Thymus (tissue), 11 donors: ENCODE data around the gene RASAL2. TPM values are rescaled to one million over a fixed set of nuclear protein-coding genes. Genes with fewer than 3 reads are reported as not detected.
A peak's percentile ranks its signal among the peaks of the same experiment; 100 is the strongest.
"Not testable (repeated sequence)": the region's sequence is repeated elsewhere in the genome, so short reads cannot be mapped to it uniquely, and the experiment has no call there.

ENCODE experiments used
- DNase-seq, 9 donors: peaks; one replicate each; pipeline ENCODE4 v3.0.0-alpha.2; 2013; ENCODE audit warnings: low spot score in 9 of 9, low read depth in 6 of 9, missing footprints in 1 of 9
- H3K27ac ChIP-seq, 2 donors: one replicate each; pipeline ENCODE4 v1.5.1; 2013; ENCODE audit warnings: control low read depth in 1 of 2, low read depth in 1 of 2, low read length in 1 of 2, mild to moderate bottlenecking in 1 of 2, moderate library complexity in 1 of 2
- H3K27me3 ChIP-seq, 2 donors: one replicate each; pipeline ENCODE4 v1.5.1; 2013; ENCODE audit warnings: low read length in 1 of 2; ENCODE audit not compliant: control insufficient read depth in 2 of 2, insufficient read depth in 1 of 2
- H3K36me3 ChIP-seq, 2 donors: one replicate each; pipeline ENCODE4 v1.5.1; 2013; ENCODE audit warnings: low read length in 1 of 2, mild to moderate bottlenecking in 1 of 2, moderate library complexity in 1 of 2; ENCODE audit not compliant: control insufficient read depth in 2 of 2, insufficient read depth in 2 of 2
- H3K4me1 ChIP-seq, 2 donors: one replicate each; pipeline ENCODE4 v1.5.1; 2013; ENCODE audit warnings: low read length in 2 of 2; ENCODE audit not compliant: control insufficient read depth in 2 of 2, insufficient read depth in 2 of 2
- H3K4me3 ChIP-seq, 2 donors: one replicate each; pipeline ENCODE4 v1.5.1; 2013; ENCODE audit warnings: low read length in 2 of 2, control low read depth in 1 of 2, mild to moderate bottlenecking in 1 of 2
- H3K9me3 ChIP-seq, 2 donors: one replicate each; pipeline ENCODE4 v1.5.1; 2013; ENCODE audit warnings: low read length in 1 of 2, mild to moderate bottlenecking in 1 of 2; ENCODE audit not compliant: control insufficient read depth in 2 of 2, insufficient read depth in 1 of 2
- WGBS: extraction: QIAGEN DNeasy Blood & Tissue Kit; methylation state at CpG from one replicate; pipeline ENCODE4 v1.1.7; 2013; 5-methylcytosine and 5-hydroxymethylcytosine counted together
- polyA plus RNA-seq: library from polyadenylated mRNA; stranded (reverse); fragments of 200-250 nt; gene quantifications from one replicate; pipeline ENCODE4 v1.2.3, GENCODE V29; 2013
- total RNA-seq: library from RNA; stranded (reverse); fragments of 120-200 nt; gene quantifications from one replicate; pipeline ENCODE4 v1.2.4, GENCODE V29; 2013
- donor health status: healthy.

The RASAL2 gene
- total and polyA plus RNA-seq, 2 donors: 1.9 to 2.6 TPM

DNA sequence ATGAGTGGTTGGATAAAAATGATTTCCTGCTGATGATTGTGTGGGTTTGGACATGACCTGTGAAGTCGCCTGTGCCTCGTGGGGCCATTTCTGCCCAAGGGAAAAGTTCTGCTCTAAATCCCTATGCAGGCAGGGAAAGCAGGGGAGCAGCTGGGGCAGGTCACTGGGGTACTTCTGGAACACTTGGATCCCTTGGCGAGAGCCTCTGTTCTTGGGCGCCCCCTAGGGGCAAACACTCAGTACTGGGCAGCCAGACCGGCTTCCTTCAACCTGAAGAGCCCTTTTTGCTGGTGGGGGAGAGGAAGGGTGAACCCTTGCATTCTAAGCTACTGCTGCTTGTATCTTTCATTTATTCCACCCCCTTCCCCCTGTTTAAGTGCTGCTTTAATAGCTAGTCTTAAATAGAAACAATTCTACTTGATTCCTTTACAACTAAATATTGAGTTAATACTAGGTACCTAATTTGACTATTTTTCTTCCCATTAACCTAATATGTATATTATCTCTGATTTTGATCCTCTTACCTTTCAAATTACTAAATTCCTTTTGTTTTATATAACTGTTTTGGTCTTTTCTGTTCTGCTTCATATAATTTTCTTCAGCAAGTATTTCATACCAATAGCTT, 407.9 kb downstream of the RASAL2 start:
- Histone ChIP-seq H3K4me3 (no peak overlapping the region), H3K27me3 (no peaks in the 10 kb centered on the region), H3K4me1 (peaks cover 0 to 4% of the 10 kb centered on the region in 2 donors), H3K36me3 (no peaks in the 10 kb centered on the region), H3K9me3 (no peaks in the 10 kb centered on the region), H3K27ac (no peak overlapping the region)
- WGBS: 21% methylated on average over 5 of the region's 5 CpGs
- peak in 8 of 9 donors; percentile 15 to 74 (median 44) for DNase-seq

DNA sequence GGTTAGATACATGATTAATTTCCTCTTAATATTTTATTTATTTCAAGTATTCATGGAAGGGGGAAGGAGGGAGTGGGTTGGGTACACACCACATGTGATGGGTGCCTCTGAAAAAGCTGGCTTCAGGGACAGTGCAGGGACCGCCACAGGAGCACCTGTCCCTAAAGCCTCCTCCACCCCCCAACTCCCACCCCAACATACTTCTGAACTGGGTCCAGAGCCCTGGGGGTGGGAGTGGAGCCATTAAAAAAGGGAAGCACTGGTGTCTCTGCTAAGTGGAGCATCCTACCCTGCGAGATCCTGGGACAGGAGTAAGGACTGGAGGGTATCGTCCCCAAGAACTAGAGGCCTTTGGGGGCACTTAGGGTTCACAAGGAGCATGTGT, 408.4 kb downstream of the RASAL2 start:
- H3K4me1 ChIP-seq: peaks cover 0 to 5% of the 10 kb centered on the region in 2 donors
- H3K27ac ChIP-seq: no peak overlapping the region
- DNase-seq: no peak
- no peaks in the 10 kb centered on the region for H3K9me3 ChIP-seq
- H3K36me3 ChIP-seq: no peaks in the 10 kb centered on the region
- no peaks in the 10 kb centered on the region for H3K27me3 ChIP-seq
- WGBS: 96% methylated on average over 3 of the region's 3 CpGs
- H3K4me3 ChIP-seq: no peak overlapping the region

DNA sequence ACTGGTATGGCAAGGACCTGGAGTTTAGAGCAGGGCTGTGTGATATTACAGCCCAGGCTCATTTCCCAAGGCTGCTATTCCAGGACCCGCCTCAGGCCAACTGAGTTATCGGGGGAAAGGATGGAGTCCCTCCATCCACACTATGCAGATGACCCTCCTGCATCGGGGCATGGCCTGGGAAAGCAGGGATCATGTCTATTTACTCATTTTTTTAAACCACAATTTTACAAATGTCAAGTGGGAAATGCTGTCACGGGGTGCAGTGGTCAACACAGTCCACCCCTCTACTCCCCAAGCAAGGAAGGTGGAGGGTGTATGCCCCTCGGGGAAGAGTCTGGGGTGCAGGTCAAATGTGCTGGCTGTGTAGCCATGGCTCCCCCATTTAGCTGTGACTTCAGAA, 409.0 kb downstream of the RASAL2 start:
- 95% methylated on average over 5 of the region's 5 CpGs for WGBS

DNA sequence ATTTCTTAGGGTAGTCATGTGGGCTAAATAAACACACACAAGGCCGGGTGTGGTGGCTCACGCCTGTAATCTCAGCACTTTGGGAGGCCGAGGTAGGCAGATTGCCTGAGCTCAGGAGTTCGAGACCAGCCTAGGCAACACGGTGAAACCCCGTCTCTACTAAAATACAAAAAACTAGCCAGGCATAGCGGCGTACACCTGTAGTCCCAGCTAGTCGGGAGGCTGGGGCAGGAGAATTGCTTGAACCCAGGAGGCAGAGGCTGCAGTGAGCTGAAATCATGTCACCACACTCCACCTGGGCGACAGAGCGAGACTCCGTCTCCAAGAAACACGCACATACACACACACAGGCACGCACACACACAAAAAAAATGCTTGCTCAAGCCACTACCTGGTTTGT, 409.4 kb downstream of the RASAL2 start:
- H3K4me1 ChIP-seq, H3K4me3 ChIP-seq, H3K27ac ChIP-seq, H3K36me3 ChIP-seq, H3K9me3 ChIP-seq, H3K27me3 ChIP-seq, DNase-seq: not testable (repeated sequence)
- WGBS: 96% methylated on average over 14 of the region's 14 CpGs

More for the DNA sequence above, 409.0 kb downstream of the RASAL2 start:
- no peak for DNase-seq
- Histone ChIP-seq H3K4me3 (no peak overlapping the region), H3K27ac (no peak overlapping the region), H3K27me3 (no peaks in the 10 kb centered on the region), H3K4me1 (peaks cover 0 to 5% of the 10 kb centered on the region in 2 donors), H3K9me3 (no peaks in the 10 kb centered on the region), H3K36me3 (no peaks in the 10 kb centered on the region)

DNA sequence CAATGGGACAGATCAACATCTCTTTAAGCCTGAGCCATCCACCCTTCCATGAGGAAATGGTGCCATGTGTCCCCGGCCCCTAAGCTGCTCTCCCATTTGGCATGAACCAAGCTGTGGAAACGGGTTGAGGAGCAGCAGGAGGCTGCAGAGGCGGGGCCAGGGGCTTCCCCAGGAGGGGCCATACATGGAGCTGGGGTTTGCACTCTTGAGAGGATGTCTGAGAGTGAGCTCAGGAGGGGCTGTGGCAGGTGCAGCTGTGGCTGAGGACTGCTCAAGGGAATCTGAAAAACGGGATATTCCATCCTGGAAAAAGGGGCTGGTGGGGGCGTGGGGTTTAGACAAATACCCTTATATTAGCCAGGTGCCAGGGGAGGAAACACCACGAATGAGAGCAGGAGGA, 409.9 kb downstream of the RASAL2 start:
- Histone ChIP-seq H3K36me3 (no peaks in the 10 kb centered on the region), H3K4me3 (no peak overlapping the region), H3K27me3 (no peaks in the 10 kb centered on the region), H3K4me1 (peaks cover 0 to 5% of the 10 kb centered on the region in 2 donors), H3K9me3 (no peaks in the 10 kb centered on the region), H3K27ac (no peak overlapping the region)
- WGBS: 81% methylated on average over 6 of the region's 6 CpGs
- no peak for DNase-seq

DNA sequence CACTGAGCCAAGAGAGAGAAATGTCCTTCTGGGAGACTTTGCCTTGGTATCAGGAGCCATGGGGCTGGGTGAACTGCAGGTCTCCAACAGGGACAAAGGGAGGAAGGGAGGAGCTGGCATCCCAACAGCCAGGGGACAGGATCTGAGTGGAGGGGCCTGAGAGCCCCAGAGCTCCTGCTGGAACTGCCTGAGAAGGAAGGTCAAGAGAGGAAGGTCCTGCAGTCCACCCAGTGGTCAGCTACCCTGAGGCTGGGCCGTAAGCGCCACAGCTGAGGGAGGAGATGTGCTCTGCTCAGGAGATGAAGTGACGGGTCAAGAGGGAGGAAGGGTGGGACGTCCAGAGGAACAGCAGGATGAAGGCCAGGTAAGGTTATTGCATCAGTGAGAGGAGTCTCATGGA, 410.4 kb downstream of the RASAL2 start:
- 95% methylated on average over 4 of the region's 4 CpGs for WGBS
- Histone ChIP-seq H3K4me3 (no peak overlapping the region), H3K4me1 (peaks cover 0 to 5% of the 10 kb centered on the region in 2 donors), H3K9me3 (no peaks in the 10 kb centered on the region), H3K36me3 (no peaks in the 10 kb centered on the region), H3K27ac (no peak overlapping the region), H3K27me3 (no peaks in the 10 kb centered on the region)
- no peak for DNase-seq

DNA sequence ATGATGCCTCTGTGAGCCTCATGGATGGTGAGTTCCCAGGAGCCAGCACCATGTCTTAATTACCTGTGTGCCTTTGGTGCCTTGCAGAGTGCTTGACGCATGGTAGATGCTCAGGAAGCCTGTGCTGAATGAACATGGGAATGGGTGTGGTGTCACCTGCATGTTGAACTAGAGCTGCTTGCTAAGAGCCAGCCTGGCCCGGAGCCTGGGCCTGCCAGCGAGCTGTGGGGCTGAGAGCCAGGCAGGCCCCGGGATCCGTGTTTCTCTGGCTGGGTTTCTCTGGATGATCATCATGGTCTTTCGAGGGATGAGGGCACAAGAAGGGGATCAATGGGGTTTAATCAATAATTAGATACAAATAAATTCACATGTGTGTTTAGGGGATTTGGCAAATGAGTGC, 412.3 kb downstream of the RASAL2 start:
- Histone ChIP-seq H3K4me1 (peaks cover 0 to 5% of the 10 kb centered on the region in 2 donors), H3K27me3 (no peaks in the 10 kb centered on the region), H3K4me3 (no peak overlapping the region), H3K27ac (no peak overlapping the region), H3K9me3 (no peaks in the 10 kb centered on the region), H3K36me3 (no peaks in the 10 kb centered on the region)
- DNase-seq: no peak
- 96% methylated on average over 6 of the region's 6 CpGs for WGBS

DNA sequence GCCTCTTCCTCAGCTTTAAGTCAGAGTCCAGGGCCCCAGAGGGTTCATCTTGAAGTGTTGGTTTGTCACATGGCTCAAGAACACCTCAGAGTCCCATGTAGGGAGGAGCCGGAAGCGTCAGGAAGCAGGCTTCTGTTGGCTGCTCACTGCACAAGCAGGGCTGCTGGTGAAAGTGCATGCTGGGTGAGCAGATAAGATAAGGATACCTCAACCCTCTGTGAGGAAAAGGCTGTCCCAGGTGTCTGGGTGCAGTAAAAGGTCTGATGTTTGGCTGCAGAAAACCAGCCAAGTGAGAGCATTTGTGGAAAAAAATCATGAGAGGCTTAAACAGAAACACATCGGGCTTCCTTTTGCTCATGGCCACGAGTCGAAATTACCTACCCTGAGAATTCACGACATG, 412.8 kb downstream of the RASAL2 start:
- peak in 6 of 9 donors; percentile 13 to 58 (median 30) for DNase-seq
- H3K9me3 ChIP-seq: no peaks in the 10 kb centered on the region
- no peak overlapping the region for H3K4me3 ChIP-seq
- H3K36me3 ChIP-seq: no peaks in the 10 kb centered on the region
- WGBS: 74% methylated on average over 6 of the region's 6 CpGs
- H3K4me1 ChIP-seq: peaks cover 0 to 5% of the 10 kb centered on the region in 2 donors
- no peaks in the 10 kb centered on the region for H3K27me3 ChIP-seq
- H3K27ac ChIP-seq: no peak overlapping the region

DNA sequence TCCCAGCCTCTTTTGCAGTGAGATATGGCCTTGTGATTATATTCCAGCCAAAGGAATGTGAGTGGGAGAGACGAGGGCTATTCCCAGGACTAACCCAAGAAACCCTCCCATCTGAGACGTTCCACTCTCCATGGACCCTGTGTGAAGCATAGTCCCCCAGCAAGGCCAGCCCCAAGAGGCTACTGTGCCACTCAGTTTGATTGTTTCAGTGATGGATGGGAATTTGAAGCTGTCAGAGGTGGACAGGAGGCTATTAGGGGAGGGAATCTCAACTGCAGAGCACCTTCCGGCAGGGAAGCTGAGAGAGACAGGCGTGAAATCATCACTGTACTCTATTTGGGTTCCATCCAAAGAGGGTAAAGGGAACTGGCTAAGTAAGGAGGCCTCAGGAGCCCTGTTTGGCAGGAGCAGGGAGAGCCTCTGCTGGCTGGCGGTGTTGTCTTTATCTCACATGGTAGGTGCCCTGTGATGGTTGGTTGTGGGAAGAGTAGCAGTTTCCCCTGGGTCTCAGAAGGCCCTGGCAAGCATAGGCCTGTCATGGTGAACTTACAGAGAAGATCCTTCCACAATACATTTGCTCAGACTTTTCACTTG, 415.6 kb downstream of the RASAL2 start:
- 94% methylated on average over 5 of the region's 5 CpGs for WGBS
- DNase-seq: no peak

More for the DNA sequence above, 415.6 kb downstream of the RASAL2 start:
- Histone ChIP-seq H3K36me3 (no peaks in the 10 kb centered on the region), H3K4me3 (no peak overlapping the region), H3K27me3 (no peaks in the 10 kb centered on the region), H3K4me1 (peaks cover 0 to 5% of the 10 kb centered on the region in 2 donors), H3K9me3 (peaks cover 0 to 2% of the 10 kb centered on the region in 2 donors), H3K27ac (no peak overlapping the region)
